ENCODE results near the gene RABEPK. TPM values are rescaled to one million over a fixed set of nuclear protein-coding genes. Genes with fewer than 3 reads are reported as not detected.

Gene RABEPK
- total RNA-seq, 1 experiment from 2014 or later: 21.8 TPM

GRCh38 chr9:125276771-125277170, 76.4 kb downstream of the RABEPK start:
- H3K9me3 Mint-ChIP-seq: no peaks in the 10 kb centered on the region
- Histone ChIP-seq H2AK5ac (ENCODE audit: insufficient read length, low read length) (no peak overlapping the region), H3K27me3 (ENCODE audit: insufficient read depth, low read length) (no peaks in the 10 kb centered on the region), H3T11ph (ENCODE audit: low read length) (no peak overlapping the region), H2BK120ac (ENCODE audit: low read depth, low read length, poor library complexity, severe bottlenecking) (no peak overlapping the region), H3K4me1 (ENCODE audit: insufficient read depth, low read length) (no peaks in the 10 kb centered on the region), H4K5ac (ENCODE audit: insufficient read length, low read depth, low read length) (no peak overlapping the region), H3K23ac (ENCODE audit: insufficient read length, low read depth, low read length) (no peak overlapping the region), H3K23me2 (ENCODE audit: insufficient read length, low read depth, low read length, poor library complexity, severe bottlenecking) (no peaks in the 10 kb centered on the region), H3K18ac (ENCODE audit: insufficient read length, low read depth, low read length) (no peak overlapping the region), H3K4me2 (ENCODE audit: insufficient read depth, insufficient read length, low read length) (no peak overlapping the region), H2BK5ac (ENCODE audit: insufficient read length, low read length) (no peak overlapping the region), H3K79me2 (ENCODE audit: insufficient read depth, low read length) (peaks cover 7% of the 10 kb centered on the region; the same call in 1 of the 2 replicates), H3K27ac (ENCODE audit: insufficient read length, low read depth, low read length) (no peak overlapping the region), H2BK20ac (ENCODE audit: low read depth, low read length, poor library complexity, severe bottlenecking) (no peak overlapping the region), H2BK12ac (ENCODE audit: insufficient read length, low read depth, low read length) (no peak overlapping the region), H2AFZ (ENCODE audit: low read length) (no peak overlapping the region), H4K8ac (replicated peaks; ENCODE audit: insufficient read length, low read depth, low read length) (no peak overlapping the region), H3K9me3 (ENCODE audit: control insufficient read depth, low read depth, low read length) (no peaks in the 10 kb centered on the region), H3K79me1 (ENCODE audit: insufficient read depth, low read depth, low read length, poor library complexity, severe bottlenecking) (no peaks in the 10 kb centered on the region), H4K91ac (ENCODE audit: insufficient read length, low read depth, low read length) (no peak overlapping the region), H3K9ac (ENCODE audit: extremely low read depth, insufficient read length, low read length) (no peak overlapping the region), H3K14ac (ENCODE audit: insufficient read depth, low read length) (no peak overlapping the region), H4K20me1 (ENCODE audit: control insufficient read depth, insufficient read depth, insufficient read length) (no peaks in the 10 kb centered on the region), H3K56ac (ENCODE audit: insufficient read length, low read depth, low read length) (no peak overlapping the region), H2BK15ac (ENCODE audit: low read depth, low read length) (no peak overlapping the region), H3K4ac (ENCODE audit: low read depth, low read length) (no peak overlapping the region)
- DNase-seq: no peak
- H3K4me1 Mint-ChIP-seq: peaks cover 18 to 20% of the 10 kb centered on the region in 2 experiments
- no peaks in the 10 kb centered on the region; a peak in 1 of 7 replicates for H3K36me3 Mint-ChIP-seq (ENCODE audit: insufficient read depth in 1 of 3, low read depth in 3 of 3)
- no CpG with 5 or more reads among the region's 4 CpGs for WGBS (ENCODE audit: extremely low coverage, insufficient read length, low lambda C conversion rate)
- no peak for TF ChIP-seq CTCF (conservative IDR thresholded peaks at IDR 0.05)
- H3K27me3 Mint-ChIP-seq (ENCODE audit: low read depth): no peaks in the 10 kb centered on the region
- no peak overlapping the region; a peak in 2 of 7 replicates for H3K27ac Mint-ChIP-seq
- no peak overlapping the region for H3K4me3 Mint-ChIP-seq

Data from H9 (cell line).